Astrocyte of the cerebellum (primary cell): ENCODE results near the gene CYB561.

Experiments
- DNase-seq: peaks from one replicate; pipeline ENCODE4 v3.0.0-alpha.2; 2011; ENCODE audit warnings: low read depth
- H3K4me3 ChIP-seq: 2 replicates; pipeline ENCODE4 v1.5.1; 2011; ENCODE audit warnings: mild to moderate bottlenecking, low read depth, low read length, moderate library complexity
- in situ Hi-C: cut with HindIII; loops from 2 replicates; pipeline ENCODE4 v1.10.0; 2017; ENCODE audit warnings: low sequenced_read_pairs
- TF ChIP-seq, protein P1 (sequence below): IDR thresholded peaks from 2 replicates; pipeline ENCODE4 v1.5.1; 2012; ENCODE audit warnings: low read length, low read depth, moderate library complexity, mild to moderate bottlenecking; ENCODE audit errors: missing control alignments

Gene CYB561

DNA sequence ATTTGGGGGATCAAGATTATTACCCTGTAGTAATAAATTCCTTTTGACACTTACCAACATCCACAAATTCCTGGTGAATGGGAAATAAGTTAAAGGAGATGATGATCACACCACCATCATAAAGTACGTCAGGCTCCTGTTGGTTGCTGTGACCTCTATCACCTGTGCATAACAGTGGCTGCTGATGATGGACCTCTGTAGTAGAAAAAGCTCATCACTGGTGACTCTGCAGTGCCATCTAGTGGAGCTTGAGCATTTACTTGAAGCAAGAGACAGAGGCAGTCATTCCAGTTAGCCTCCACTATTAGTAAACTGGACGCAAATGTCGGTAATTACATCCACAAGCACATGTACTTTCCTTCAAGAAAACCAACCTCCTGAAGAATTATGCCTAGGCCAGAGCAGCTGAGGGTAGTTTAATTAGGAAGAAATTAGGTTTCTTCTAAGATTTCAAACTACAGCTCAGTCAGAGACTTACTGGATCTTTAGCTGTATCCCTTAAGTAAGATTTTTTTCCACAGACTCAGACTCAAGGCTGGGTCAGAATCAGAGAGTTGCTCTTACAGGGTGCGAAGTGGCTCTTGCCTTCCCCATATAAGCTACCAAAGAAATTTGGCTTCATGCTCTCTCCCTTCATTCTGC, 39.3 kb downstream of the CYB561 start:
- peak; percentile 95 for DNase-seq
- in situ Hi-C loops = no loop called here
- H3K4me3 ChIP-seq = no peak overlapping the region
- TF ChIP-seq, protein P1, sequence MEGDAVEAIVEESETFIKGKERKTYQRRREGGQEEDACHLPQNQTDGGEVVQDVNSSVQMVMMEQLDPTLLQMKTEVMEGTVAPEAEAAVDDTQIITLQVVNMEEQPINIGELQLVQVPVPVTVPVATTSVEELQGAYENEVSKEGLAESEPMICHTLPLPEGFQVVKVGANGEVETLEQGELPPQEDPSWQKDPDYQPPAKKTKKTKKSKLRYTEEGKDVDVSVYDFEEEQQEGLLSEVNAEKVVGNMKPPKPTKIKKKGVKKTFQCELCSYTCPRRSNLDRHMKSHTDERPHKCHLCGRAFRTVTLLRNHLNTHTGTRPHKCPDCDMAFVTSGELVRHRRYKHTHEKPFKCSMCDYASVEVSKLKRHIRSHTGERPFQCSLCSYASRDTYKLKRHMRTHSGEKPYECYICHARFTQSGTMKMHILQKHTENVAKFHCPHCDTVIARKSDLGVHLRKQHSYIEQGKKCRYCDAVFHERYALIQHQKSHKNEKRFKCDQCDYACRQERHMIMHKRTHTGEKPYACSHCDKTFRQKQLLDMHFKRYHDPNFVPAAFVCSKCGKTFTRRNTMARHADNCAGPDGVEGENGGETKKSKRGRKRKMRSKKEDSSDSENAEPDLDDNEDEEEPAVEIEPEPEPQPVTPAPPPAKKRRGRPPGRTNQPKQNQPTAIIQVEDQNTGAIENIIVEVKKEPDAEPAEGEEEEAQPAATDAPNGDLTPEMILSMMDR = peak; percentile 82

DNA sequence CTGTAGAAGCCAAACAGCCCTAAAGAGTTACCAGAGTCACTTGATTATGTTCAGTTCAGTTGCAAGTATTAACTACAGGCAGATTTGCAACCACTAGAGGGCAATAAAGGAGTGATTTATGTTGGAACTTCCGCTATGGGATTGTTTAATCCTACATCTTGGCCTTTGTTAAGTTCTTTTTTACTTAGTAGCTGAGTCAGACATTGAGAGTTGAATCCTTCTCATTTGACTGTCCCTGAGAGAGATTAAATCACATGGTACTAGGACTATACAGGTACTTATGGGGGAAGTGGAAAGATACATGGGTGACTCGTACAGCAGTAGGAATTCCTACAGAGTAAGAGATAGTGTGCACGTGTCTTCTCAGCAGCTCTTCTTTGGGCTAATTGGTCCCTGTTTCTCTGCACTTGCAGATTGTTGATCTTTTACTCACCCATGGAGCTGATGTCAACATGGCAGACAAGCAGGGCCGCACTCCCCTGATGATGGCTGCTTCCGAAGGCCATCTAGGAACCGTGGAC, 40.3 kb downstream of the CYB561 start:
- DNase-seq = peak; percentile 62
- TF ChIP-seq, protein P1 = peak; percentile 63
- in situ Hi-C loops = no loop called here
- H3K4me3 ChIP-seq = no peak overlapping the region

DNA sequence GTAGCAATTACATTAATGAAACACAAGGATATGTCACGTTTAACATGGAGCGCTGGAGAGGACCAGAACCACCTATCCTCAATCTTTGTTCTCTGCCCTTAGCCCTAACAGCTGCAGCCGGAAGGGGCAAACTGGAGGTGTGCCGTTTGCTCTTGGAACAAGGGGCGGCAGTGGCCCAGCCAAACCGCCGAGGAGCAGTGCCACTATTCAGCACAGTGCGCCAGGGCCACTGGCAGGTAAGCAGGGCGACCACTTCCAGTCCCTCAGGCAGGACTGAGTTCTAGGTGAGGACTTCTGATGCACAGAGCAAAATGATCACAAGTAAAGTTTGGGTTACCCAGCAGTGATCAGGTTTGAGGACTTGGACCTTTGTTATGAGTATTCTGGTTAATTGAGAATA, 41.1 kb downstream of the CYB561 start:
- H3K4me3 ChIP-seq = no peak overlapping the region
- in situ Hi-C loops = no loop called here
- no peak for DNase-seq
- TF ChIP-seq, protein P1 = no peak

DNA sequence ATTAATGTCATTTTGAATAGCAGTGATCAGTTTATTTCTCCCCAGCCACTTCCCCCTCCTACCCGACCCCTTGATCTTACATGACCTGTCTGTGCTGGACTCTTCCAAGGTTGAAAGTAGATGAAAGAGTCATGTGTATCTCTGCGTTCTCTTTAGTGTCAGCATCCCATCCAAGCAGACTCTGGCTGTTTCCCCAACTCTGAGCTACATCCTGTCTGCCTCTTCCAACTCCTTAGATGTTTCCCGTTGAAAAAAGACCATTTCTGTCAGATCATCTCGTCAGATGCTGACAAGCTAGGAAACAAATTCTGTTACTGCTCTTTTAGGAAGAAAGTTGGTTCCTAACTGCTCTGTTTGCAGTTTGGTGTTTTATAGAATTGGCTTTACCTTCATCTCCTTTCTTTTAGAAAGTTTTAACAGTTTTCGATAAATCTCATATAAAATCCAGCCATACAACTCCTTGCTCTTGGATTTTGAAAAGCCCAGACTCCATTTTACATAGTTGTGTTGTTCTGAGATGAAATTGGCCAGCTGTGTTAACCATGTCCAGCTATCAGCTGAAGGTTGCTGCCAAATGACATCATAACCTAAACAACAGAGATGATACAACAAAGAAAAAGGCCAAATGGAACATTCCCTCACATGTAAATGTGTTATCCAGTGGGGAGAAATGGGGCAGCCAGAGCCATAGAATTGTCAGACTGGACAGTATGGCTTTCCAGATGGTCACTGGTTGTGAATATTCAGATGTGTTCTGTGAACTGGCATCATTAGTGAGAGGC, 43.5 kb downstream of the CYB561 start:
- no peak overlapping the region for H3K4me3 ChIP-seq
- in situ Hi-C loops = no loop called here
- TF ChIP-seq, protein P1 = no peak
- DNase-seq = peak; percentile 32

- TF ChIP-seq, protein P1 = no peak
- in situ Hi-C loops = no loop called here
- peak; percentile 8 for DNase-seq
- H3K4me3 ChIP-seq = no peak overlapping the region
These were observed 46.2 kb downstream of the CYB561 start for GRCh38 chr17:63399856-63400255.

DNA sequence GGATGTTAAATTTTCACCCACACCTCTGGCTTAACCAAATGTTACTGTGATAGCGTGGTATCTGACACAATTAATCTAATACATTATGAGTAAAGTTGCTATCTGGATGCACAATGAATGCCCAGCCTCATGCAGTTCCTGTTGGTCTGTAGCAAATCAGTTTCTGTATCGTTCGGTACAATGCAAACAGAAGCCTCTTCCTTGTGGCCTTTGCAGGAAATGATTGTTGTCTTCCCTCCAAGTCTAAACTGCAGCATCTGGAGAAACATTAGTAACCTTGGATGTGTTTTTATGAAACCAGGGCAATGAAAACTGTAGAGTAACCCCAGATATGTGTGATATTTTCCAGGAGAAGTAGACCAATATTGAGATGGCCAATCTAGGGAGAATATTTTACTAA, 46.8 kb downstream of the CYB561 start:
- DNase-seq = peak; percentile 43
- in situ Hi-C loops = no loop called here
- H3K4me3 ChIP-seq = no peak overlapping the region
- TF ChIP-seq, protein P1 = no peak
